ENCODE measurements around the gene GIPC1.

Gene GIPC1

DNA sequence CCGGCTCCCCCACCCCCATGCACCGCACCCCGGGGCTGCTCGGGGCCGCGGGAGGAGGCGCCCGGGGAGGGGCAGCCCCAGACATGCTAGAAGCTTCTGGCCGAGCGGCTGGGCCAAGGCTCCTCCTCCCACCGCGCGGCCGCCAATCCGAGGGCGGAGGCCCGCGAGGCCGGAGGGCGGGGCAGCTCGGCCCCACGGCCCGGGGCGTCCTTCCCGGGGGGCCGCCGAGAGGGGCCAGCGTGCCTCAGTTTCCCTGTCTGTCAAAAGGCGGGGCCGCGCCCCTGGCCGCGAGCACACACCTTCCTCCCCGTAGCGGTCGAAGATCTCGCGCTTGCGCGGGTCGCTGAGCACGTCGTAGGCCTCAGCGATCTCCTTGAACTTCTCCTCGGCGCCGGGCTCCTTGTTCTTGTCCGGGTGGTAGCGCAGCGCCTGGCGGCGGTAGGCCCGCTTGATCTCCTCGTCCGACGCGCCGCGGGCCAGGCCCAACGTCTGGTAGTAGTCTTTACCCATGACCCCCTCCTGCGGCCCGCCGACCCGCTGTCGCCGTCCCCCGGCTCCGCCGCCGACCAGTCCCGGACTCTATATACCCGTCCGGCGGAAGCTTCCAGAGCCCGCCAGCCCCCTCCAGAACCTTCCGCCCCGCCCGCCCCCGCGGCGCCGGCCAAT lies 22.0 kb upstream of the GIPC1 start, which contains the start of gene DNAJB1:
Gene DNAJB1, minus strand, starts transcription at position 558 of the 666 bp plus-strand sequence. Its CDS starts 48 bp downstream, at position 510.
- H3K4me3 ChIP-seq (ENCODE audit: low read depth, low read length) = peak within 1 kb of the TSS; percentile 68
- in situ Hi-C loops (cut with HindIII; ENCODE audit: low sequenced_read_pairs) = no loop called here
- TF ChIP-seq, protein P1, sequence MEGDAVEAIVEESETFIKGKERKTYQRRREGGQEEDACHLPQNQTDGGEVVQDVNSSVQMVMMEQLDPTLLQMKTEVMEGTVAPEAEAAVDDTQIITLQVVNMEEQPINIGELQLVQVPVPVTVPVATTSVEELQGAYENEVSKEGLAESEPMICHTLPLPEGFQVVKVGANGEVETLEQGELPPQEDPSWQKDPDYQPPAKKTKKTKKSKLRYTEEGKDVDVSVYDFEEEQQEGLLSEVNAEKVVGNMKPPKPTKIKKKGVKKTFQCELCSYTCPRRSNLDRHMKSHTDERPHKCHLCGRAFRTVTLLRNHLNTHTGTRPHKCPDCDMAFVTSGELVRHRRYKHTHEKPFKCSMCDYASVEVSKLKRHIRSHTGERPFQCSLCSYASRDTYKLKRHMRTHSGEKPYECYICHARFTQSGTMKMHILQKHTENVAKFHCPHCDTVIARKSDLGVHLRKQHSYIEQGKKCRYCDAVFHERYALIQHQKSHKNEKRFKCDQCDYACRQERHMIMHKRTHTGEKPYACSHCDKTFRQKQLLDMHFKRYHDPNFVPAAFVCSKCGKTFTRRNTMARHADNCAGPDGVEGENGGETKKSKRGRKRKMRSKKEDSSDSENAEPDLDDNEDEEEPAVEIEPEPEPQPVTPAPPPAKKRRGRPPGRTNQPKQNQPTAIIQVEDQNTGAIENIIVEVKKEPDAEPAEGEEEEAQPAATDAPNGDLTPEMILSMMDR (IDR thresholded peaks at IDR 0.05; ENCODE audit: low read depth, low read length) = no peak
- DNase-seq (ENCODE audit: low read depth, low spot score) = peak; percentile 94

DNA sequence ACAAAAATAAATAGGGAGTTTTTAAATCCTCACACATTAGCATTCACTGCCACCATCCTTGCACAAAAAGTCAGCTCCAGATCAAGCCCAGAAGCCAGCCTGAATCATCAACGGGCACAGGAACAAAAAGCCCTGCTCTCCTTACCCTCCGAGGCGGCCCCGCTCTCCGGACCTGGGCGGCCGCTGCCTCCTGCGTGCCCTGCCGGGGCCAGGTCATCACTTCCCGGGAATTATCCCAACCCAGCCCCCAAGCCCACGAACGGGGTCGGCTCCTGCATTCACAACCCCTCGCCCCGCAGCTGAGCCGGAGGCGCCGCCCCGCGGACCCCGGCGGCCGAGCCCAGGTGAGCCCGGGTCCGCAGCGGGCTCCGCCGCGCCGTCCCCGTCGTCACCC lies 21.5 kb upstream of the GIPC1 start:
- TF ChIP-seq, protein P1 (IDR thresholded peaks at IDR 0.05; ENCODE audit: low read depth, low read length) = no peak
- in situ Hi-C loops (cut with HindIII; ENCODE audit: low sequenced_read_pairs) = no loop called here
- DNase-seq (ENCODE audit: low read depth, low spot score) = no peak
- H3K4me3 ChIP-seq (ENCODE audit: low read depth, low read length) = peak overlapping the region; percentile 68

DNA sequence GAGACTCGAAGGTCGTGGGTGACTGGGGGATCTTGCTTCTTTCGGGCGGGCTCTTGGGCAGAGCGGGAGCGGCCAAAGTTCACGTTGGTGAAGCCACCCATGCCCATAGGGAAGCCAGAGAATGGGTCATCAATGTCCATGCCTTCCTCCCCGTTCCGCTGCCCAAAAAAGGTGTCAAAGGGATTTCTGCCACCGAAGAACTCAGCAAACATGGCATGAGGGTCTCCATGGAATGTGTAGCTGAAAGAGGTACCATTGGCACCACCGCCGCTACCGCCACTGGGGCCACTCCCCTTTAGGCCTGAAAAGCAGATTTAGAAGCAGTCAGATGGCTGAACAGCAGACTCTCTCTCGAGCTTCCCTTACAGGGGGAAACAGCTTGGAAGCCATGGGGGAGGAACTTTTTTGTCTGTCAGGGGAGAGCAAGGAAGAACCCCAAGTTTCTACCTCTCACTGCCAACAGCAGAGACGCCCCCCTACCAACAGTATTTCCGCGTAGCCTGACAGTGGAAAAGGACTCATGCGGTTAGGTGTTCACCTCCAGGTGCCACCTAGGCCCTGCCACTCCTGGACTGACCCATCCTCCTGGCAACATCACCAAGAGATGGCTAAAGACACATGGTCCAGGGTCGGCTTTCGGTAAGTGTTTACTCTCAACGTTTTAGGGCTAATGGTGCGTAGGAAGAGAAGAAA lies 21.0 kb upstream of the GIPC1 start:
- TF ChIP-seq, protein P1 (IDR thresholded peaks at IDR 0.05; ENCODE audit: low read depth, low read length) = no peak
- peak overlapping the region; percentile 68 for H3K4me3 ChIP-seq (ENCODE audit: low read depth, low read length)
- DNase-seq (ENCODE audit: low read depth, low spot score) = no peak
- in situ Hi-C loops (cut with HindIII; ENCODE audit: low sequenced_read_pairs) = no loop called here

DNA sequence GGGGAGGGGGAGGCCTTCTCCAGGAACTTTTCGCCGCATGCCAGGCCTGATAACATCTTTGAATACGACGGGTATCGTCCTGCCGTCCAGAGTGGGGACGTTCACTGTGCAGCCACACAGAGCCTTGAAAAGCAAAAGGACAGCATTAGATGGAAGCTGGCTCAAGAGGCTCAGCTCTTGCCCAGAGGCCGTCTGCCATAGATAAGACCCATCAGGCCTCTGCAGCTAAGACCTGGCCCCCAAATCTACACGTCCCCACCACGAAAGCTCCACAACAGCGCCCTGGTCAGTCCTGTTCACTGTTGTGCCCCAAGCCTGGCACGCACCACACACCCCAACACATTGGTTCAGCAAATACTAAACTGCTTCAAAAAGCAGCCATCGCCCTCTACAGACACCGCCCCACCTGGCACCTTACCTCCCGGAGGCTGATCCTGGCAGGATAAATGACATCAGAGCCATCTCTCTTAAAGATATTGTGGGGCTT lies 20.2 kb upstream of the GIPC1 start:
- DNase-seq (ENCODE audit: low read depth, low spot score) = no peak
- H3K4me3 ChIP-seq (ENCODE audit: low read depth, low read length) = peak overlapping the region; percentile 68
- in situ Hi-C loops (cut with HindIII; ENCODE audit: low sequenced_read_pairs) = no loop called here
- TF ChIP-seq, protein P1 (IDR thresholded peaks at IDR 0.05; ENCODE audit: low read depth, low read length) = no peak

DNA sequence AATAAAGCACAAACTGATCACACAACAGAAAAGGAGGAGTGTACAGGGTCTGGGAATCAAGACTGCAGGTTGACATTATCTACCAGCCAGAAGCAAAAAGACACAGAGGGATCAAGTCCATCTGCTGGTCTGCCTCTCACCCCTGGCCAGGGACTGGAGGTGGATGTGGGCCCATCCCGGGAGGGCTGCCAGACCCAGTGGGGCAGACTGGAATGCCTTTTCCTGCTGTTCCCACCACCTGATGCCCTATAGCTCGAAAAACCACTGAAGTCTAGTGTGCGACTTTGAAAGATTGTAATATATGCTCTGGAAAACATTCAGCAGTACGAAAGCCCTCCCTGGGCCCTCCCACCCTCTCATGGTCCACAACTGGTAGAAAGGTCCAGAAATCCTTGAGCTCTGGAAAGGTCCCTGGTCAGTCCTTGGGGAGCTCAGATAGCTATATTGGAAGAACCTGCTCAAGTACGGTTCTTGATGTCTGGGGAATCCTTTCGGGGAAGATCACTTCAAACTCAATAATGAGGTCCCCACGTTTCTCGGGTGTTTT lies 19.6 kb upstream of the GIPC1 start:
- in situ Hi-C loops (cut with HindIII; ENCODE audit: low sequenced_read_pairs) = no loop called here
- no peak for DNase-seq (ENCODE audit: low read depth, low spot score)
- TF ChIP-seq, protein P1 (IDR thresholded peaks at IDR 0.05; ENCODE audit: low read depth, low read length) = no peak
- H3K4me3 ChIP-seq (ENCODE audit: low read depth, low read length) = peak overlapping the region; percentile 68

DNA sequence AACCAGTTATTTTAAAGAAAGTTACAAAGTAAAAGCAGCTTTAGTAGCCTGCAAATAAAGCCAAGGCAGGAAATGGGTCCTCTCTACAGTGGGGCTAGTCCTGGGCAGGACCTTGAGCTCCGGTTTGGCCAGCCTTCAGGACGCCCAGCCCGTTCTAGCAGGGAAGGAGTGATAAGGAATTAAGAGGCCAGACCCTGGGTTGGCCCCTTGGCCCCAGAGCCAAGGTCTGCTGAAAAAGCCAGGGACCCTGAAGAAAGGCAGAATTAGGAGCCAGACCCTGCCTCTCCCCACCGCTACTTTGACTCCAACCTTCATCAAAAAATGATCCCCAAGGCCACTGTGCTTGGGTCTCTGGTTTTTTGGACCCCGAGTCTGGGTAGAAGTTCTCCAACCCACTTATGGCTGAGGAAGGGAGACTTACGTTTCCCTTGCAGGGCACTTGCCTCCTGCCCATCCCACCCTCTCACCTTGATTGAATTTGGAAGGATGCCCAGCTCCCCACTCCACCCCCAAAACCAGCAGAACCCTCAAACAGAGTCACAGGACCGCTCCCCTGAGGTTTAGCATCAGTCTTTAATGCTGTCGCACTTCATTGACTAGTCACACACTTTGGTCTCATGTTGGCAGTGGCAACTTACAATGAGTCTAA lies 18.4 kb upstream of the GIPC1 start:
- in situ Hi-C loops (cut with HindIII; ENCODE audit: low sequenced_read_pairs) = no loop called here
- no peak overlapping the region for H3K4me3 ChIP-seq (ENCODE audit: low read depth, low read length)
- no peak for DNase-seq (ENCODE audit: low read depth, low spot score)
- TF ChIP-seq, protein P1 (IDR thresholded peaks at IDR 0.05; ENCODE audit: low read depth, low read length) = no peak

All from astrocyte of the spinal cord (primary cell).